ENCODE data around the gene NEURL2.

The NEURL2 gene

GRCh38 chr20:45845452-45845851 is 45.6 kb downstream of the NEURL2 start:
- no peak for TF ChIP-seq POLR2AphosphoS5 (IDR thresholded peaks at IDR 0.05; ENCODE audit: low read depth, low read length)
- no peak for TF ChIP-seq TAF1 (IDR thresholded peaks at IDR 0.05; ENCODE audit: borderline replicate concordance, low read depth, low read length)
- TF ChIP-seq POLR2A (IDR thresholded peaks at IDR 0.05; ENCODE audit: low read depth, low read length), result no peak
- DNase-seq (ENCODE audit: insufficient read length) (no peak), FAIRE-seq (no peak)

GRCh38 chr20:45843506-45843905 is 47.5 kb downstream of the NEURL2 start:
- FAIRE-seq, result no peak
- no peak for DNase-seq (ENCODE audit: insufficient read length)
- TF ChIP-seq POLR2AphosphoS5 (IDR thresholded peaks at IDR 0.05; ENCODE audit: low read depth, low read length) (no peak), TAF1 (IDR thresholded peaks at IDR 0.05; ENCODE audit: borderline replicate concordance, low read depth, low read length) (no peak), POLR2A (IDR thresholded peaks at IDR 0.05; ENCODE audit: low read depth, low read length) (no peak)

GRCh38 chr20:45842169-45842812 is 48.7 kb downstream of the NEURL2 start:
- DNase-seq (ENCODE audit: insufficient read length) (peak; percentile 53), FAIRE-seq (peak; percentile 9)
- peak; percentile 28; the same call in 1 of the 2 replicates for TF ChIP-seq POLR2A (IDR thresholded peaks at IDR 0.05; ENCODE audit: low read depth, low read length)
- no peak for TF ChIP-seq TAF1 (IDR thresholded peaks at IDR 0.05; ENCODE audit: borderline replicate concordance, low read depth, low read length)

GRCh38 chr20:45841407-45842129 is 49.4 kb downstream of the NEURL2 start:
- no peak for TF ChIP-seq POLR2A (IDR thresholded peaks at IDR 0.05; ENCODE audit: low read depth, low read length)
- TF ChIP-seq POLR2AphosphoS5 (IDR thresholded peaks at IDR 0.05; ENCODE audit: low read depth, low read length), result no peak
- no peak for TF ChIP-seq TAF1 (IDR thresholded peaks at IDR 0.05; ENCODE audit: borderline replicate concordance, low read depth, low read length)
- DNase-seq (ENCODE audit: insufficient read length) (no peak), FAIRE-seq (no peak)

- no peak for FAIRE-seq
These were observed 50.3 kb downstream of the NEURL2 start for GRCh38 chr20:45840700-45841198.

More at GRCh38 chr20:45840700-45841198, 50.3 kb downstream of the NEURL2 start:
- no peak for DNase-seq (ENCODE audit: insufficient read length)
- no peak for TF ChIP-seq POLR2A (IDR thresholded peaks at IDR 0.05; ENCODE audit: low read depth, low read length)
- TF ChIP-seq TAF1 (IDR thresholded peaks at IDR 0.05; ENCODE audit: borderline replicate concordance, low read depth, low read length), result no peak
- TF ChIP-seq POLR2AphosphoS5 (IDR thresholded peaks at IDR 0.05; ENCODE audit: low read depth, low read length), result no peak

Data from GM12892 (cell line).